HG02884 (cell line): ENCODE results near the gene METTL27.
"Not testable (repeated sequence)": the region's sequence is repeated elsewhere in the genome, so short reads cannot be mapped to it uniquely, and the experiment has no call there.

Experiments
- ATAC-seq: cut with Tn5 transposase; IDR thresholded peaks from one replicate; pipeline ENCODE4 v1.9.1; 2021; ENCODE audit warnings: mild to moderate bottlenecking, moderate library complexity; ENCODE audit not compliant: unreplicated experiment

The METTL27 gene

DNA sequence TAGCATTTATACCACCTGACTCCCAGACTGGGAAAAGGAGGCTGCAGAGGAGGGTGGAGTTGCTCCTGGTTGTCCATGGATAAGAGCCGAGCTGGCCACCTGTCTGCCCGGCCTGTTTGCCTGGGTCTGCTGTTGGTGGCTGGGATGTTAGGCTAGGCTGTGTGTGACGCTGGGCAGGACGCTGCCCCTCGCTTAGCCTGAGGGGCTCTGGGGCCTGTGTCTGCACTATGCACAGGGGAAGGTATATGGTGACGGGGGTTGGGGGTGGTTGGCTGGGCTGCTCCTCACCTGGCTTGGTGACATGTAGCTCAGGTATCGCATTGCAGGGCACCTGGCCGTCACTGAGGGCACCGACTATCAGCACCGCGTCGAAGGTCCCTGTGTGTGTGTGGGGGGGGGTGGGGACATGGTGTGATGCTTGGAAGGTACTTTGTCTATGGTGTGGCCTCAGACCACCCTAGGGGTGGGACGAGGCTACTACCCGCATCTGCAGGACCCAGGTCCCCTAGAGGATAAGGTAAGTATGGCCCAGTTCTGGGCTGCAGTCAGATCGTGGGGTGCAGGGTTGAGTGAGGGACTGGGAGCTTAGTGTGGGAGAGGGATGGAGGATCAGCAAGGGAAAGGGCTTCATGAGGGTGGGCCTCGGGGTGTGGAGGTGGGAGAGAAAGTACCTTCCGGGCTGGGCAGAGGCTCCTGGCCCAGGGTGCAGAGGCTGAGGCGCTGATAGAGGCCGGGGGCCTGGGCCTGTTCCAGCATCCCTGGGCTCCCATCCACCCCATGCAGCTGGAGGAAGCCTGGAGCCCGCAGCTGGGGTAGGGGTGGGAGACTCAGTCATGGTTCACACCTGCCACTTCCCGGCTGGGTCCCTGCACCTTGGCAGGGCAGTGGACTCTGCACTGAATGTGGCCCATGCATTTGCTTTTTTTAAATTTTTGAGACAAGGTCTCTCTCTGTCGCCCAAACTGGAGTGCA is 2.3 kb downstream of the METTL27 start:
- ATAC-seq: no peak

GRCh38 chr7:73839290-73839689 is 3.0 kb downstream of the METTL27 start:
- ATAC-seq: no peak

GRCh38 chr7:73838642-73839041 is 3.7 kb downstream of the METTL27 start:
- ATAC-seq: no peak

GRCh38 chr7:73837167-73837566 is 5.1 kb downstream of the METTL27 start:
- not testable (repeated sequence) for ATAC-seq

GRCh38 chr7:73834626-73835191 is 7.6 kb downstream of the METTL27 start:
- ATAC-seq: no peak

DNA sequence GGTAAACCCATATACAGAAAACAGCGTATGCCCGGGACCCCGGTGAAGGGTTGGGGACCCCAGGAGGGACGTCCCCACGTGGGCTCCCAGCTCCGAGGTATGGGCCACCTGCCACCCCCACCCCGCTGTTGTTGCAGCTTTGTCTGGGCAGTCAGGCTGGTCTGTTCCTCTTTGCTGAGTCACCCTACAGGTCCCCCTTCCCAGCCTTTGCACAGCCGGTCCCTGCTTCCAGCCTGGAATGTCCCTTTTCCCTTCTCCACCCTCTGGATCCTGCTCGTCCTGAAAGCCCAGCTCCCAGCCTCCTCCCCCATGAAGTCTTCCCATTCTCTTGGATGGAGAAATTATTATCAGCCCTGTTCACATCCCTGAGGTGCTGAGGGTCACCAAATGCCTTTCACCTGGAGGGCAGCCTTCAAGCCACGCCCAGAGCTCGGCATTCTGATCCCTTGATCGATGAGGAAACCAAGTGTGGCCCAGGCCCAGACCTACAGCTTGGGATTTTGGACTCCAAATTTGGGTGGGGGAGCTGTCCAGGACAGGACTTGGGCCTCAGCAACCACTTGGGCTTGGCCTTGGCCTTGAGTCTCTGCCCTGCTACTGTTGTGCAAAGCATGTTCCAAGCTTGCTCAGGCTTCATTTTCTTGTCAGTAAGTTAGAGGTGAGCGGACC is 8.9 kb downstream of the METTL27 start:
- ATAC-seq: no peak

DNA sequence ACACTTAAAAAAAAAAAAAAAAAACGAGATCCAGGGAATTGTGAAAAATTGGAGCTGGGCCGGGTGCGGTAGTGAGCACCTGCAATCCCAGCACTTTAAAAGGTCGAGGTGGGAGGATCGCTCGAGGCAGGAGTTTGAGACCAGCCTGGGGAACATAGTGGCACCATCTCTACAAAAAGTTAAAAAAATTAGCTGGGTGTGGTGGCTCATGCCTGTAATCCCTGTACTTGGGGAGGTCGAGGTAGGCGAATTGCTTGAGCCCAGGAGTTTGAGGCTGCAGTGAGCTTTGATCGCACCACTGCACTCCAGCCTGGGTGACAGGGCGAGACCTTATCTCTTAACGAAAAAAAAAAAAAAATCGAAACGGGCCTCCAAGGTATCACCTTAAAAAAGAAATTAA is 9.5 kb downstream of the METTL27 start:
- no peak for ATAC-seq

DNA sequence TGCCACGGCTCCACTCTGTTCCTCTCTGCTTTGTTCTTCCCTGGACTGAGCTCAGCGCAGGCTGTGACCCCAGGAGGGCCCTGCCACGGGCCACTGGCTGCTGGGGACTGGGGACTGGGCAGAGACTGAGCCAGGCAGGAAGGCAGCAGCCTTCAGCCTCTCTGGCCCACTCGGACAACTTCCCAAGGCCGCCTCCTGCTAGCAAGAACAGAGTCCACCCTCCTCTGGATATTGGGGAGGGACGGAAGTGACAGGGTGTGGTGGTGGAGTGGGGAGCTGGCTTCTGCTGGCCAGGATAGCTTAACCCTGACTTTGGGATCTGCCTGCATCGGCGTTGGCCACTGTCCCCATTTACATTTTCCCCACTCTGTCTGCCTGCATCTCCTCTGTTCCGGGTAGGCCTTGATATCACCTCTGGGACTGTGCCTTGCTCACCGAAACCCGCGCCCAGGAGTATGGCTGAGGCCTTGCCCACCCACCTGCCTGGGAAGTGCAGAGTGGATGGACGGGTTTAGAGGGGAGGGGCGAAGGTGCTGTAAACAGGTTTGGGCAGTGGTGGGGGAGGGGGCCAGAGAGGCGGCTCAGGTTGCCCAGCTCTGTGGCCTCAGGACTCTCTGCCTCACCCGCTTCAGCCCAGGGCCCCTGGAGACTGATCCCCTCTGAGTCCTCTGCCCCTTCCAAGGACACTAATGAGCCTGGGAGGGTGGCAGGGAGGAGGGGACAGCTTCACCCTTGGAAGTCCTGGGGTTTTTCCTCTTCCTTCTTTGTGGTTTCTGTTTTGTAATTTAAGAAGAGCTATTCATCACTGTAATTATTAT is 10.3 kb downstream of the METTL27 start:
- ATAC-seq: no peak

- ATAC-seq: no peak
These were observed 10.8 kb downstream of the METTL27 start for GRCh38 chr7:73831584-73831833.

GRCh38 chr7:73830681-73831583 is 11.4 kb downstream of the METTL27 start, which contains the start of gene CLDN4:
Gene CLDN4, plus strand, starts transcription at chr7:73830996. Its CDS starts 206 bp downstream, at chr7:73831202.
- no peak for ATAC-seq

DNA sequence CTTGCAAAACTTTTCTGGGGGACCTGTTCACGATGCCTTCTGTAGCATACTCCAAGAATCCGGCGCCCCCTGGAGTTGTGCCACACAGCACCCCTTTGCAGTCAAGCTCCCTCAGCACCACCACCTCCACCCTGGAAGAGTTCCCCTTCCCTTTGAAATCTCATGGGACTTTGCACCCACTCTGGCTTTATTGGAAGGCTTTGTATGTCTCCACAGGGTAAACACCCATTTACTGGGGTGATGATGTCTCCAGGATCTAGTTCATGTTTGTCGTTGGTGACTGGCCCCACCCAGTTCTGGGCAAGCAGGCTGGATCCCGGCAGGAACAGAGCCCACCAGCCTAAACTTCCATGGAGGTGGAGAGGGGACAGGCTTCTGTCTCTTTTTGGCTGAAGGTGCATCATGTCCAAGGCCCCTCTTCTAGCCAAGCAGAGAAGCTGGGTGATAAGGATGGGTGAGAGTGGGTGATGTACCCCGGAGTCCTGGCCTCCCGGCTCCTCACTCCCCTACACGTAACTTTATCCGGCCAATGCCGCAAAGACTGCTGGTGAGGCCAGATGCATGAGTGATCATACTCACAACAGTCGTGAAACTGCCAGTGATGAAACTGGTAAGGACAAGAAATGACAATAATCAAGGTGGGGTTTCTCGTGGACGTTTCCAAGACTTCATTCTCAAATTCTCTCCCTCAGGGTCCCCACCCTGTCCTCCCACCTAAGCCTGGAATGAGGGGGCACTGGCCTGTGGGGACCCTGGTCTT is 12.2 kb downstream of the METTL27 start:
- no peak for ATAC-seq

DNA sequence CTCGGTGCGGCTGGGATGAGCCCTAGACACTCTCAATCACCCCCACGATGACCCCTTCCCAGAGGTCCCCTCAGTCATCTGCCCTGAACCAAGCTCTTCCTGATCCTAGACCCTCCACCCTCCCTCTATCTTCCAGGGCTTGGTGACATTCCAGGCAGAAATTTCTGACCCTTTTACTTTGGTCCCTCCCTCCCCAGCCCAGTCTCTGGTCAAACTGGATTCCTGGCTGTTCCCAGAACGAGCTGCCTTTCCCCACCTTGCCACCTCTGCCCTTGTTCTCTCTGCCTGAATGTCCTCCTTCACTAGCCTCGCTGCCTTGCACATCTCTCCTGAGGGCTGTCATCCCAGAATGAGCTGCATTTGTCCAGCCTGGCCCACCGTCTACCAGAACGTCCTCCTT is 12.8 kb downstream of the METTL27 start:
- ATAC-seq: no peak

- no peak for ATAC-seq
These were observed 13.3 kb downstream of the METTL27 start for GRCh38 chr7:73828972-73829371.

DNA sequence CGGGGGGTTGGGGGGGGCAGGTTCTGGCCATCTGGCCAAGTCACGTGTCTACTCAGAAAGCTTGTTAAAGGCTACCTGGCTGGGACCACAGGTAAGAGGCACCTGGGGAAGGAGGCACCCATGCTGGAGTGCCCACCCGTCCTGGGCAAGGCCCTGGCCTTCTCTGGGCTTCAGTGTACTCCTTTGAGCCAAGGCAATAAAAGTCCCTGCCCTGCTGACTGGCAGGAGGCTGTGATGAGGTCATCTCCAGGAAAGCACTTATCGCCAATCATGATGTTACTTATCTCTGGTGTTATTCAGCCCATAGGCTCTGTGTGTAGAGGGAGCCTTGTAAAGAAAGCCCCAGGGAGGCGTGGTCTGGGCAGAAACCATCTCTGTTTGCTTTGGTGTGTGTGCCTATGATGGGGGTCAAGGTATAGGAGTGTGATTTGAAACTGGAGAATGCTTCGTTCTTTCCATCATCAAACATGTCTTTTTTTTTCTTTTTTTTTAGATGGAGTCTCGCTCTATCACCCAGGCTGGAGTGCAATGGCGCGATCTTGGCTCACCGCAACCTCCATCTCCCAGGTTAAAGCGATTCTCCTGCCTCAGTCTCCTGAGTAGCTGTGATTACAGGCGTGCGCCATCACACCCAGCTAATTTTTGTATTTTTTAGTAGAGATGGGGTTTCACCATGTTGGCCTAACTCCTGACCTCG is 14.1 kb downstream of the METTL27 start:
- ATAC-seq: no peak

- ATAC-seq: no peak
These were observed 14.7 kb downstream of the METTL27 start for GRCh38 chr7:73827567-73828106.

DNA sequence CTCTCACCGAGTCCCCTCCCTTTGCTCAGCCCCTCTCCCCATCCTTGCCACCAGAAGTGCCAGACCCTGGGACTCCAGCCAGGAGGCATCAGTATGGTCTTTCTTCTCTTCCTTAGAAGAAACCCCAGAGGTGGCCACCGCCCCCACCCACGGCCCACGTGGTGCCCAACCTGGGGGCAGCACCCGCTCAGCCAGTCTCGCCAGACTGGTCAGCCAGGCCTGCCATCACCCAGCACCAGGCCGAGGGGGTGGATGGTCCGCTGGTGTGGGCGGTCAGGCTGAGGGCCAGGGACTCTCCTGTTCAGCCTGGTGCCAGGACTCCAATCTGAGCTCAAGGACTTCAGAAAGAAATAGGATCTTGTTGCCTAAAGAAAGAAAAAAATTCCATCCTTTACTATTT is 17.3 kb downstream of the METTL27 start:
- no peak for ATAC-seq

DNA sequence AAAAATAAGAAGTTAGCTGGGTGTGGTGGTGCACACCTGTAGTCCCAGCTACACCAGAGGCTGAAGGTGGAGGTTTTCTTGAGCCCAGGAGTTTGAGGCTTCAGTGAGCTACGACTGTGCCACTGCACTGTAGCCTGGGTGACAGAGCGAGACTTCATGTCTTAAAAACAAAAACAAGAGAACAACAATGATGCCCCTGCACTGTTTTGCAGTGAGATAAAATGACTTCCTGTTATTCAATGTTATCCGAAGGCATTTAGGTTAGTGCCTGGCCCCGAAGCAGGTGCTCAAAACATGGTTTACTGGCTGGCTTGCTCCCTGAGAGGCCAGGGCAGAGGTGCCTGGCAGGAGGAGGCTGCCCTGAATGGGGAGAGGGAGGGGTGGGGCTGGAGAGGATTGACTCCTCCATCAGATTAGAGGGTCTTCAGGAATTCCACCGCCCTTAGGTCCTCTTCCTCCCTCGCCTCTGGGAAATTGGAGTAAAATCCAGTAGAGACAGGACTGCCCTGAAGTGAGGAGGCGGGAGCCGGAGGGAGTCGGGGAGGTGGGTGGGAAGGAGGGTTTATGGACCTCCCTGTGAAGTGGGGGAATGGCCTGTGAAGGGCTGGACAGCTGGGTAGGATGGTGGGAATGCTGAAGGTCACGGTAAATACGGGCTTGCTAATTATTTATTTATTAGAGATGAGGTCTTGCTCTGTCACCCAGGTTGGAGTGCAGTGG is 18.3 kb downstream of the METTL27 start:
- no peak for ATAC-seq

- no peak for ATAC-seq
These were observed 19.1 kb downstream of the METTL27 start for GRCh38 chr7:73823257-73823656.
